Caki2 (cell line): Measurements from ENCODE around the gene BTBD2. TPM values are rescaled to one million over a fixed set of nuclear protein-coding genes. Genes with fewer than 3 reads are reported as not detected.
"Not testable (repeated sequence)": the region's sequence is repeated elsewhere in the genome, so short reads cannot be mapped to it uniquely, and the experiment has no call there.

Experiments
- DNase-seq: peaks from one replicate; pipeline ENCODE4 v3.0.0-alpha.2; 2015; ENCODE audit warnings: low read depth
- in situ Hi-C: cut with HindIII; loops from 2 replicates; pipeline ENCODE4 v1.10.0; 2016; ENCODE audit warnings: low sequenced_read_pairs, low pct_unique_long_range_greater_than_20kb, mixed read lengths
- total RNA-seq: library from RNA; depleted of rRNA; stranded (reverse); fragments of >200 nt; shearing (Covaris generic); gene quantifications from 2 replicates; pipeline ENCODE4 v1.2.3, GENCODE V29; 2014; ENCODE audit warnings: low replicate concordance

Gene BTBD2
- total RNA-seq, 1 experiment from 2014 or later, result 56.1 TPM

DNA sequence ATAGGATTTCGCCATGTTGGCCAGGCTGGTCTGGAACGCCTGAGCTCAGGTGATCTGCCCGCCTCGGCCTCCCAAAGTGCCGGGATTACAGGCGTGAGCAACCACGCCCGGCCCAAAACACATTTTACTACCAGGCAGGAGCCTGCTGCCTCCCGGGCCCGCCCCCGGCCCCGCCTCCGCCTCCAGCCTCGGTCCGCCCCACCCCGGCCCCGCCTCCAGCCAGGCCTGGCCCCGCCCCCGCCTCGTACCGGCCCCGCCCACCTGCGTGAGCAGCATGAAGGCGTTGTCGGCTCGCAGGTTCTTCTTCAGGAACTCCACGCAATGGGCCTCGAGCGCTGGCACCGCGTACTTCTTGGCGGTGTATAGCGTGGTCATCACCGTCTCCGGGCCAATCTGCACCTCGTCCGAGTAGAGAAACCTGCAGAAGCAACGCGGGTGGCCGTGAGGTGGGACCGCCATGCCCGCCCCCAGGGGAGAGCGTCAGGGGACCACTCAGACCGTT lies 22.7 kb downstream of the BTBD2 start:
- in situ Hi-C loops, result no loop called here

DNA sequence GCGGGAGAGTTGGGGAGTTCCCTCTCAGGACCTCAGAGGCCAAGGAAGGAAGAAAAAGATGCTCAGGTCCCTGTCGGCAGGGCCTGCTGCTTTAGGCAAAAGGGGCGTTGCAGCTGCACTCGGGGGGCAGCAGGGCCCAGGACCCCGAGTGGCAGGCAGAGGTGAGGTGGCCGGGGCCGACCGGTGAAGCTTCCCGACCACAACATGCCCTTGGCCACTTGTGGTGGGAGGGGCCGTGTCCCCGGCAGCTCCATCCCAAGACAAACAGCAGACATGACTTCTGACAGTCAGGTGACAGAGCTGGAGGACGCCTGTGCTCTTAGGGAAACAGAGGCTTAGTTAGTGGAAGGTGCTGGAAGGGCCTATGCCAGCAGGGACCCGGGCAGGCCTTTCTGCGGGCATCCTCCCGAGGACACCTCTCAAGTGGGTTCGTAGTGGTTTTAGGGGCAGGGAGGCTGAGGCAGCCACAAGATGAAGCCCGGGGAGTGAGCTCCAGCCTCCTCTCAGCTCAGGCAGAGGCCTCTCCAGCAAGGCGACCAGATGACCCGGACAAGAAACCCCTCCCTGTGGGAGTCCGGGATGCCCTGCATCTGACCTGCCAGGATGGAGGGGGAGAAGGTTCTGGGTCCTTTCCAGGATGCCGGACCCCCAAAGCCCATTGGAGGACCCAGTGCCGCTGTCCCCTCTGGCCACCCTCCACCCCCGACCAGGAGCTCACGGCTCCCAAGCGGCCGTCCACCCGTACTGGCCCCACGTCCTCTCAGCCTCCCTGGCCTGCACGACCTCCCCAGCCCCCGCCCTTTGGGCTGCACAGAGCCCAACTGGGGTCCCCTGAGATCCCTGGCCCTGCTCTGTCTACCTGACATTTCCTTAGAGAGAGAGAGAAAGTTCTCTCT lies 24.2 kb downstream of the BTBD2 start:
- DNase-seq, result no peak
- in situ Hi-C loops, result no loop called here

More for the DNA sequence above, 22.7 kb downstream of the BTBD2 start:
- DNase-seq, result no peak

DNA sequence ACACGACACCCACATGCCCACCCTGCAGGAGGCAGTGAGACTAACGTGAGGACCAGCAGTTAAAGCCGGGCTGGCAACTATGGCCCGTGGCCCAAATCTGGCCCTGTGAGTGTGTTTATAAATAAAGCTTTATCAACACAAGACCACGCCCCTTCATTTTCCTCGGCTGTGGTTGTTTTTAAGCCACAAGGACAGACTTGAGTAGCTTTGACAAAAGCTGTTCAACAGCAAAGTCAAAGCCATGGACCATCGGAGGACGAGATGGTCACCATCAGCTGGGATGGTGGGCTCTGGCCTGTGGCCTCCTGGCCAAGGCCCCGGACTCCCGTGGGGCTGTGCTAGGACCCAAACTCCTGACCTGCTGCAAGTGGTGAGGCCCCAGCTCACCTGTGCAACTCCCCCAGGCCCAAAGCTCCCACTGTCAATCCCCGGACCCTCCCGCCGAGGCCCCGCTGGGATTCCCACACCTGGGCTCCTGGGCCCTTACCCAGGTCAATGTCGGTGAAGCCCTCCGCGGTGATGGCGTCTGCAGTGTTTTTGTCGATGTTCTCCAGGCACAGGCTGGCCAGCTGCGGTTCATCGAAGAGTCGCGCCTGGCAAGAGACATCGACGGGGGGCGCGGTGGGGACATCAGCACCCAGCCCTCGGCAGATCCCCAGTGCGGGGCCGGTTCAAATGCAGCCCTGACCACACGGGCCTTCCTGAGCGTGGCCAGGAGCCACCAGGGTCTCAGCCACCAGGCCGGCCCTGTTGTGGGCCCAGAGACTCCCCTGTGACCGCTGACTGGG lies 25.1 kb downstream of the BTBD2 start:
- no peak for DNase-seq
- in situ Hi-C loops, result no loop called here

DNA sequence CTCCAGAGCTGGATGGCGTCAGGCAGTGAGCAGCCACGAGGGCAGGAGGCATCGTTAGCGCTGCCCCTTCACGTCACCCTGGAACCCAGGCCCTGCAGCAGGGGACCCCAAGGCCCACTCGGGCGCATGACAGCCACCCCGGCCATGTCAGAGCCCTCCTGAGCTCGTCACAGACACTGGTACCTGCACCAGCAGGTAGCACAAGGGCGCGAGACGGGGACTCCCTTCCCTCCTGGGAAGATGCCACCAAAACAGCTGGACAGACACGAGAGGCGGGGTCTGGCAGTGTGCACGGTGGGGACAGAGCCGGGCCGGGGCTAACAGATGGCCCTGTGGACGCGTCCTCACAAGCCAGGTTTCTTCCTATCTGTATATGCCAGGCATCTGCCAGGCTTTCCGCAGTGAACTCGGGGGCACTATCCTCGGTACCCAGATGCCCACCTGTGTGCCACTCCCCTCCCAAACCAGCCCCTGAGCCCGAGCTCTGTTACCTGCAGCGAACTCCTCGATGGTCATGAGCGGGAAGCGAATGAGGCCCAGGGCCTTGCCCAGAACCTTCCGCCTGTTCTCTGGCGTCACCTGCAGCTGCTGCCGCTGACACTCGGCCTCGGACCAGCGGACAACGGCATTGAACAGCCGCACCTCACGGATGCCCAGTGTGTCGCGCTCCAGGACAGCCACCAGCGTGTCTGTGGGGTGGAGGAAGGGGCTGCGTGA lies 25.8 kb downstream of the BTBD2 start:
- DNase-seq, result no peak
- in situ Hi-C loops, result no loop called here

DNA sequence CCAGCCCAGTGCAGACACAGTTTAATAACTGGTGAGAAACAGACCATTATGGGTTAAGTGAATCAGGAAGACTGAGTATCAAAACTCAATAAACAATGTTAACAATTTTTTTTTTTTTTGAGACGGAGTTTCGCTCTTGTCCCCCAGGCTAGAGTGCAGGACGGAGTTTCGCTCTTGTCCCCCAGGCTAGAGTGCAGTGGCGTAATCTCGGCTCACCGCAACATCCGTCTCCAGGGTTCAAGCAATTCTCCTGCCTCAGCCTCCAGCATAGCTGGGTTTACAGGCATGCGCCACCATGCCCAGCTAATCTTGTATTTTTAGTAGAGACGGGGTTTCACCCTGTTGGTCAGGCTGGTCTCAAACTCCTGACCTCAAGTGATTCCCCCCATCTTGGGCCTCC lies 27.1 kb downstream of the BTBD2 start:
- DNase-seq, in situ Hi-C loops: not testable (repeated sequence)

DNA sequence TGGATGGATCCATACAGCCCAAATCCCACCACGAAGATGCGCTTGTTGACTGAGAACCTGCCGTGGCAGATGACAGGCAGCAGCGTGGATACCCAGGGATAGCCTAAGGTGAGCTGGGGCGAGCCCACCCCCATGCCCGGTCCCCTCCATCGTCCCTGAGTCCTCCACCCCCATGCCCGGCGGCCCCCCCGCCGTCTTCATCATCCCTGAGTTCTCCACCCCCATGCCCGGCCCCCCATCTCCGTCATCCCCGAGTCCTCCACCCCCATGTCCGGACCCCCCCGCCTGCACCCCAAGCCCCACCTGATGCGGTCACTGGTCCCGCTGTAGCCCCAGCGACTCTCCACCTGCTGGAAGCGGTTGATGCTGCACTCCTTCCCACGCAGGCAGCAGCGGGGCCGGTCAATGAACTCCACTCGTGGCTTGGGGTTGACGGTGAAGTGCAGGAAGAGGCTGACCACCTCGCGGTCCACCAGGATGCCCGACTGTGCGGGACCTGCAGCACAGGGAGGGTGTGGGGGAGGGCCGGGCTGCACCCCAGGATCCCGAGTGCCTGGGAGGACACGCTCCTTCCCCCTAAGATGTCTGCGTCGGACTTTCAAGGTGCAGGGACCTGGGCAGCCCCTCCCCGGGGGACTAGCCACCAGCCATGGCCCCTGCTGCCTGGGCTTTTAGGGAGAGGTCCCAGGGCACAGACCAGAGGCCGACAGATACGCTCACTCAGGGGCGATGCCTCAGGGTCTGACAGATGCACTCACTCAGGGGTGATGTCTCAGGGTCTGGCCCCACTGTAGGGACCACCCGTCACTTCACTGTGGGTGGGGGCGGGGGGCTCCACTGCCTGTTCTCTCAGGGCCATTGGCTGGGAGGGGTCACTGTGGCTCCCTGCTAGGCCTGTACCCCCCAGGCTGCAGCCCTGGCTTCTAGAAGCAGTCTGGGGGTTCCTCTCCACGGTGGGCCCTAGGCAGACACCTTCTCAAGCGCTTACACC lies 28.0 kb downstream of the BTBD2 start:
- in situ Hi-C loops, result no loop called here
- no peak for DNase-seq

DNA sequence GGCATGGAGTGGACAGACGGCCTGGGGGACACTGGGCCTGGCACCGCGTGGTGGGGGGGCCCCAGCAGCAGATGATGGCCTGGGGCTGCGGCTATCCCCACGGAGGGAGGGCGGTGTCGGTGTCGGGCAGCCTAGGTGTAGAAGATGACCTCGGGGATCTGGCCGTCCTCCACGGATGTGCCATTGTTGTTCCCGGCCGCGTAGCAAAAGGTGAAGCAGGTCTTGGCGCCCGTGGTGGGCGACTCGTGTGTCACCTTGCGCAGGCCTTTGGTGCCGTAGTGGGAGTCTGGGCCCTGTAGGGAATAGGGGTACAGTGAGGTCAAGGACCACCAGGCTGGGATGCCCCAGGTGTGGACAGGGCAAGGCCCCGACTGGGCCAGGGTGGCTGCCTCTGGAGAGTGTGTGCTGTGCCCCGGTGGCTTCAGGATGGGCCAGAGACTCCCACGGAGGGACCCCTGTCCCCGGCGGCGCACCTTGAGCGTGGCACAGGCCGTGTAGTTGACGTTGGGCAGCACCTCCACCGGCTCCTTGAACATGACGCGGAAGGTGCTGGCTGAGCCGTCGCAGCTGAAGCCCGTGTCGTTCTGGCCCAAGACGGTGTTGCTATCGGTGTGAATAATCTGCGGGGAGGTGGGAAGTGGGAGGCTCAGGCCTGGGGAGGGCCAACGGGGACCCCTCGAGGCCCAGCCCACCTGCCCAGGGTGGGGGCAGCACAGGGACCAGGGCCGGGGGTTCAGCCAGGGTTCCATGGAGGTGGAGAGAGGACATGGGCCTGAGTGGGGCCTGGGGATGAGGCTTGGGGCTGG lies 29.0 kb downstream of the BTBD2 start:
- no peak for DNase-seq
- in situ Hi-C loops, result no loop called here

DNA sequence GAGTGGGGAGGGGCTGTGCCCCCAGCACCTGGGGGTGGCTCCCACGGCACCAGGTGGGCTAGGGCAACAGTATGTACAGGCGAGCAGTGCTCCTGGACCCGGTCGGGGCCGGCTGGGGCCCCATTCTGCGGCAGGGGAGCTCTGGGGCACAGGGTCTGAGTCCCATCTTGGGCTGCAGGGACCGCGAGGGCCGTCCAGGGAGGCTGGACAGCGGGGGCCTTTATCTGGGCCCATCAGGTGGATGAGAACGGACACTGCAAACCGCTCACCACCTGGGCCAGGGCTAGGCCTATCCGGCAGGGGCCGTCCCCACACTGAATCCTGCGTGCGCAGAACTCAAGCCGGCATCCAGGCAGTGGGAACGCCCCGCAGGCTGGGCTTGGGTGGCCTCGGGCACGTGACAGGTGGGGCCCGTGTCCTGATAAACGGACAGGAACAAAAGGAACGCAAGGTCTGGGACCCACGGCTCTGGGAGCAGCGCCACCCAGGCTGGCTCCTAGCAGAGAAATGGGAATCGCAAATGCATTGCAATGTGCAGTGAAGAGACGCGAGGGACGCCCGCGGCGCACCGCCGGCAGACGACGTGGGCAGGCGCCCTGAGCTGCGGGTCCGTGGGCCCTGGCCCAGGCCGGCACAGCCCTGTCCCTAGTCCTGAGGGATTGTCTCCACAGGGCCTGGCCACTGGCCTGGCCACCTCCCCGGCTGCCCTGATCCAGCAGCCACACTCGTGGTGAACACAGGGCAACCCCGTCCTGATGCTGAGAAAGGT lies 29.7 kb downstream of the BTBD2 start:
- in situ Hi-C loops, result no loop called here
- DNase-seq, result no peak

DNA sequence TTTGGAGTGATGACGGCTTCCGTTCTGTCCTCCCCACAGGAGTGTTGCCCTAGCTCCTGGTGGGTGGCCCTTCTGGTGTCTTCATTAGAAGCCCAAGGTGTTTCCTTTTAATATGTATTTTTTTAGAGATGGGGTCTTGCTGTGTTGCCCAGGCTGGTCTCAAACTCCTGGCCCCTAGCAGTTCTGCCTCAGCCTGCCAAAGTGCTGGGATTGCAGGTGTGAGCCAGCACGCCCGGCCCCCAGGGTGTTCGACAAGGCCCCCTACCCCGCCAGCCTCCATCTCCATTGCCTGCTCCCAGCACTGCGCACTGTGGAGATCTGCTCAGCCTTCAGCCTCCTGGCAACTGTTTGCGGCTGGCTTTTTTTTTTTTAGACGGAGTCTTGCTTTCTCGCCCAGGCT lies 31.2 kb downstream of the BTBD2 start:
- in situ Hi-C loops, result no loop called here
- DNase-seq, result no peak

DNA sequence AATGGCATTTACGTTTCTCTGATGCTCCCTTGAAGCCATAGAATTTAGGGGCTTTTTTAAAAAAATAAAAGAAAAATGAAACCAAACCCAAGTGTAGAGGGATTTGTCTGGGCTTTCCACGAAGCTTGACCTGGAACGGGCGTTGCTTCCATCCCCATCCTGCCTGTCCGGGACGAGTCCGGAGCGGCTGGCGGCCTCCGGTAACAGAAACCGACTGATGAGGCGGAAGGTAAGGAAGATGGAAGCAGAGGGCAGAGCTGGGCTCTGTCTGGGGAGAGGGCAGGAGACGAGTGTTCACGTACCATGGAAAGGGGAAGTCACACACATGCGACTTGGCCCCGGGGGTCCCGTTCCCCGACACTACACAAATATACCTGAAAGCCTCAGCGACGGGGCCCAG lies 34.3 kb downstream of the BTBD2 start:
- in situ Hi-C loops, result no loop called here

DNA sequence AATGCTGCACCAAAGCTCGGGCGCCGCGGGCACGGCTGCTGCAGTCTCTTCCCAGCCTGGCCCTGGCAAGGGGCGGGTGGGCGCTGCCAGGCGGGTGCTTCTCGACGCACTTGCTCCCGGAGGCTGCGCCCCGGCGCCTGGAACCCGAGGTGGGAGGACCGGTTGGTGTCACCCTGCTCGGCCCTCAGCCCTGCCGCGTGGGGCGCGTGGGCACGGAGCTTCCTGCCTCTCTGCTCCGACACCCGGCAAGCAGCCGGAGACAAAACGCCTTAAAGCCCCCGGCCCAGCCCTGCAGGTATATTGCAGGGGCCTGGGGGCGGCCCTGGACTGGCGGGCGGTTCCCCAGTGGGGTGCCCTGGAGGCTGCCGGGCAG lies 34.7 kb downstream of the BTBD2 start:
- in situ Hi-C loops, result no loop called here
- DNase-seq, result no peak

More for the DNA sequence above, 34.3 kb downstream of the BTBD2 start:
- no peak for DNase-seq

DNA sequence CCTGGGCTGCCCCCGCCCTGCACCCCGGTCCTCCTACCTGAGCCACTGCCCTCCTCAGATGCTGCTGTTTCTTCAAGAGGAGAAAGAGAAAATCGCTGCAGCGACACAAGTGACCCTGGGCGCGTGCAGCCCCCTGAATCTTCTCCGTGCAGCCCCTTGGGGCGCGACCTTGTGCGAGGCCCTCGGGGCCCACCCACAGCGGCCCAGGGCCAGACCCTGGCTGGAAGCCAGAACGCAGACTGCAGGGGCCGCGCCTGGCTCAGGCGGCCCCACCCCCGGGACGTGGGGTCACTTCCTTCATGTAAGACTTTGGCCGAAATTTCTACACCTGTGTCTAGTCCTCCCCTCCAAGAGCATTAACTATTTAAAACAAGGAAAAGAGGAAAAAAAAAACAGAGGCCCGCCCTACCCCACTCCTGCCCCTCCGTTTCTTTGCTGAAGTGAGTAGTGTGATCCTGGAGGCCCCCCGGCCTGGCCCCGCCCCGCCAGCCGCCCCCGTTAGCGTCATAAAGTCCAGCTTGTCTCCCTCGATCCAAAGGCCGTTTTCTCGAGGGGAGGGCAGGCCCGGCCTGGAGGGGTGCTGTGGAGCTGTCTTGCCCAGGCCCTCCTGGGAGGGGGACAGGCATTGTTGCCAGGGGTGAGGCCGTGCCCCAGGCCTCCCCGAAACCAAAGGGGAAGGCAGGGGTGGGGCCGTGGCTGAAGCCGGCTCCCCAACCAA lies 35.3 kb downstream of the BTBD2 start:
- in situ Hi-C loops, result no loop called here
- no peak for DNase-seq

DNA sequence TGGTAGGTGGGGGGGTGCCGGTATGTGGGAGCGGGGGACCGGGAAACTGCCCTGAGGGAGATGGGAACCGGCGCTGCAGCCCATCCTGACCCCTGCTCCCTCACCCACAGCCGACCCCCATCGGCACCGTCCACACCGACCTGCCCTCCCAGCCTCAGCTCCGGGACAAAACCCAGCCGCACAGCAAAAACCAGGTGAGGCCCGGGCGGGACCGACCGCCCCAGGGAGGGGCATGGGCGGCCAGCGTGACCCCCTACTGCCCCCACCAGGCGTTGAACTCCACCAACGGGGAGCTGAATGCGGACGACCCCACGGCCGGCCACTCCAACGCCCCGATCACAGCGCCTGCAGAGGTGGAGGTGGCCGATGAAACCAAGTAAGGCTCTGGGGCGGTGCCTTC lies 35.9 kb downstream of the BTBD2 start:
- DNase-seq, result no peak
- in situ Hi-C loops, result no loop called here

DNA sequence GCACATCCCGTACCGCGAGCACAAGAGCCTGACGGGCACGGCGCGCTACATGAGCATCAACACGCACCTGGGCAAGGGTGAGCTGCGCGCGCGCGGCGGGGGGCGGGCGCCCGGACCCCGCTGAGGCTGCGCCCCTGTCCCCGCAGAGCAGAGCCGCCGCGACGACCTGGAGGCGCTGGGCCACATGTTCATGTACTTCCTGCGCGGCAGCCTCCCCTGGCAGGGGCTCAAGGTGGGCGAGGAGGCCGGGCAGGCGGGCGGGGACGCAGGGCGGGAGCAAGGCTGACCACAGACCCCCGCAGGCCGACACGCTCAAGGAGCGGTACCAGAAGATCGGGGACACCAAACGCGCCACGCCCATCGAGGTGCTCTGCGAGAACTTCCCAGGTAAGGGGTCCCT lies 36.5 kb downstream of the BTBD2 start:
- DNase-seq, result no peak
- in situ Hi-C loops, result no loop called here

DNA sequence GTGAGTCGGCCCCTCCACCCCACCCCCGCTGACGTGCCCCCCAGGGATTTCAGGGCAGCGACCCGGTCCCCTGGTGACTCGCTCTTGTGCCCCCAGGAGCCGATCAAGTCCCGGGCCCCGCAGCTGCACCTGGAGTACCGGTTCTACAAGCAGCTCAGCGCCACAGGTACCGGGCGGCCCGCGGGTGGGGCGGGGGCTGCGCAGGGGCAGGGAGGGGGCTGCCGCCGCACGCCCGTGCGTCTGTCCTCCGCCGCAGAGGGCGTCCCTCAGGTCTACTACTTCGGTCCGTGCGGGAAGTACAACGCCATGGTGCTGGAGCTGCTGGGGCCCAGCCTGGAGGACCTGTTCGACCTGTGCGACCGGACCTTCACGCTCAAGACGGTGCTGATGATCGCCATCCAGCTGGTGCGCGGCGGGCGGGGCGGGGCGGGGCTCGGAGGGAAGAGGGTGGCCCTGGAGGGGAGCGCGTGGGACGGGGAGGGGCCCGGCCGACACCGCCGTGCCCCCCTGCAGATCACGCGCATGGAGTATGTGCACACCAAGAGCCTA lies 37.1 kb downstream of the BTBD2 start:
- in situ Hi-C loops, result no loop called here
- DNase-seq, result no peak
